PC-3 (cell line): ENCODE data around the gene GLMP.

Experiments used
- EZH2 ChIP-seq: fragments of 300-600 bp; sonication (generic); IDR thresholded peaks from one replicate; pipeline ENCODE4 v1.6.1; 2017; ENCODE audit warnings: antibody characterized with exemption, mild to moderate bottlenecking, low read length; ENCODE audit not compliant: unreplicated experiment
- TF ChIP-seq, protein P1 (sequence below): fragments of 300-600 bp; sonication (generic); conservative IDR thresholded peaks from 2 replicates; pipeline ENCODE4 v1.5.1; 2017; ENCODE audit warnings: antibody characterized with exemption, low read depth, mild to moderate bottlenecking, low read length

DNA sequence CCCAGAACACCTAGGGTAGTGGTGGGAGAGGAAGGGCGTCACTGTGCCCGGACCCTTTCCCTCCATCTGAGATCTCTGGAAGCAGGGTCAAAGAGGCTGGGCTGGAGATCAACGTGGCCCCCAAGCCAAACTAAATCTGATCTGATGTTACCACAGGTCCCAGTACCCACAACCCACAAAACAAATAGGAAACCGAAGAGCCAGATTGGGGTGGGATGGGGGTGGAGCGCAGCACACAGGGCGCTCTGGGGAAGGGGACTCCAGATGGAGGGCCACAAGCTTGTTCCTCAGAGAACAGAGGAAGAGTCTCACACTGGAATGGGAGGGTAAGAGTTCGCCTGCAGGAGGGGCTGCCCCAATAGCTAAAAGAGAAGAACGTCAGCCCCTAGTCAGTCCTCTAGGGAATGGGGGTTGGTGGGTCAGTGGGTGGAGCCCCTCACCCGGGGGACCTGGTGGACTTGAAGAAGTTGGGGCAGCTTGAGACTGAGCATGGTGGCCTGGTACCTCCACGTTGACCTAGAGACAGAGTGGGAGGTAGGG is 49.2 kb downstream of the GLMP start:
- TF ChIP-seq, protein P1, sequence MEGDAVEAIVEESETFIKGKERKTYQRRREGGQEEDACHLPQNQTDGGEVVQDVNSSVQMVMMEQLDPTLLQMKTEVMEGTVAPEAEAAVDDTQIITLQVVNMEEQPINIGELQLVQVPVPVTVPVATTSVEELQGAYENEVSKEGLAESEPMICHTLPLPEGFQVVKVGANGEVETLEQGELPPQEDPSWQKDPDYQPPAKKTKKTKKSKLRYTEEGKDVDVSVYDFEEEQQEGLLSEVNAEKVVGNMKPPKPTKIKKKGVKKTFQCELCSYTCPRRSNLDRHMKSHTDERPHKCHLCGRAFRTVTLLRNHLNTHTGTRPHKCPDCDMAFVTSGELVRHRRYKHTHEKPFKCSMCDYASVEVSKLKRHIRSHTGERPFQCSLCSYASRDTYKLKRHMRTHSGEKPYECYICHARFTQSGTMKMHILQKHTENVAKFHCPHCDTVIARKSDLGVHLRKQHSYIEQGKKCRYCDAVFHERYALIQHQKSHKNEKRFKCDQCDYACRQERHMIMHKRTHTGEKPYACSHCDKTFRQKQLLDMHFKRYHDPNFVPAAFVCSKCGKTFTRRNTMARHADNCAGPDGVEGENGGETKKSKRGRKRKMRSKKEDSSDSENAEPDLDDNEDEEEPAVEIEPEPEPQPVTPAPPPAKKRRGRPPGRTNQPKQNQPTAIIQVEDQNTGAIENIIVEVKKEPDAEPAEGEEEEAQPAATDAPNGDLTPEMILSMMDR = no peak
- TF ChIP-seq EZH2 = no peak
